WTC11 (cell line): Measurements from ENCODE around the gene IL5.

Source experiments
- TF ChIP-seq, protein P1 (sequence below): sonication (generic); formaldehyde crosslinking; IDR thresholded peaks from 2 replicates; pipeline ENCODE4 v1.8.1; 2023; ENCODE audit warnings: mild to moderate bottlenecking, missing genetic modification reagents, moderate library complexity
- TF ChIP-seq, protein P2 (sequence below): fragments of 200-600 bp; IDR thresholded peaks from 2 replicates; pipeline ENCODE4 v1.8.0; 2022; ENCODE audit warnings: antibody characterized with exemption

DNA sequence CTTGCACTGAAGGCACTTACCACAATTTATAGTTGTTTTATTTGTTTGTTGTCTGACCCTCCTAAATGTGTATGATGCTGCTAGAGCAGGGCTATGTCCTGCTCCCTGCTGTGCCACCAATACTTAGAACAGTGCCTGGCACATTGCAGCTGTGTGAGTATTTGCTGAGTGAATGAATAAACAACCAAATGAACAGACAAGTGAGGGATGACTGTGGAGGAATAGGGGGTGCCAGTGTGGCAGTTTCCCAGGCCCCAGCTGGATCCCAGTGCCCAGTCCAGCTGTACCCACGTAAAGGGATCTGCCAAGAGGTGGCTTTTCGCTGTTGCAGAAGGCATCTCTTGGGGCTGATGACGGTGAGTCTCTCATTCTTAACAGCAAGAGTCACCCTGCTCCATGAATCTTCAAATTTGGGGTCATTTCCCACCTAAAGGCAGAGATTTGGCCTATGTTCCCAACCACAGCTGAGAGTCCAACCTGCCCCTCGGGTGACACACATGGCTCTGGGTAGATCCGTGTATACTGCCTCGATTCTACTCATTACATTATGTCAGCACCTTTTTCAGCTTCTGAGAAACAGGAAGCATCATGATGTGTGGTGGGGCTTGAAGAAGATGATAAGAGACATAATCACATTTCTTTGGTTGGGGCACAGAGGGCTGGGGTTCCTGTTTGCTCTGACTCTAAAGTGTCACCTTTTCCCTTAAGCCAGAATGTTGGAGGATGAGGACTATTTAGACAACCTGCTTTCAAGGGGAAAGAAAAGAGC lies 14.3 kb downstream of the IL5 start:
- TF ChIP-seq, protein P1, sequence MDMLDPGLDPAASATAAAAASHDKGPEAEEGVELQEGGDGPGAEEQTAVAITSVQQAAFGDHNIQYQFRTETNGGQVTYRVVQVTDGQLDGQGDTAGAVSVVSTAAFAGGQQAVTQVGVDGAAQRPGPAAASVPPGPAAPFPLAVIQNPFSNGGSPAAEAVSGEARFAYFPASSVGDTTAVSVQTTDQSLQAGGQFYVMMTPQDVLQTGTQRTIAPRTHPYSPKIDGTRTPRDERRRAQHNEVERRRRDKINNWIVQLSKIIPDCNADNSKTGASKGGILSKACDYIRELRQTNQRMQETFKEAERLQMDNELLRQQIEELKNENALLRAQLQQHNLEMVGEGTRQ: no peak
- TF ChIP-seq, protein P2, sequence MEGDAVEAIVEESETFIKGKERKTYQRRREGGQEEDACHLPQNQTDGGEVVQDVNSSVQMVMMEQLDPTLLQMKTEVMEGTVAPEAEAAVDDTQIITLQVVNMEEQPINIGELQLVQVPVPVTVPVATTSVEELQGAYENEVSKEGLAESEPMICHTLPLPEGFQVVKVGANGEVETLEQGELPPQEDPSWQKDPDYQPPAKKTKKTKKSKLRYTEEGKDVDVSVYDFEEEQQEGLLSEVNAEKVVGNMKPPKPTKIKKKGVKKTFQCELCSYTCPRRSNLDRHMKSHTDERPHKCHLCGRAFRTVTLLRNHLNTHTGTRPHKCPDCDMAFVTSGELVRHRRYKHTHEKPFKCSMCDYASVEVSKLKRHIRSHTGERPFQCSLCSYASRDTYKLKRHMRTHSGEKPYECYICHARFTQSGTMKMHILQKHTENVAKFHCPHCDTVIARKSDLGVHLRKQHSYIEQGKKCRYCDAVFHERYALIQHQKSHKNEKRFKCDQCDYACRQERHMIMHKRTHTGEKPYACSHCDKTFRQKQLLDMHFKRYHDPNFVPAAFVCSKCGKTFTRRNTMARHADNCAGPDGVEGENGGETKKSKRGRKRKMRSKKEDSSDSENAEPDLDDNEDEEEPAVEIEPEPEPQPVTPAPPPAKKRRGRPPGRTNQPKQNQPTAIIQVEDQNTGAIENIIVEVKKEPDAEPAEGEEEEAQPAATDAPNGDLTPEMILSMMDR: no peak
